SK-N-SH treated with all-trans-retinoic acid at 6 μM for 48 hours (cell line): ENCODE measurements around the gene FAM234A.

ENCODE experiments used
- ATAC-seq: fragments of 200-7000 bp; cut with Tn5 transposase; 3 replicates; pipeline ENCODE4 v1.9.1; 2020; ENCODE audit warnings: mild to moderate bottlenecking, moderate library complexity
- ARNTL ChIP-seq: fragments of 450-650 bp; formaldehyde crosslinking; IDR thresholded peaks from 2 replicates; pipeline ENCODE4 v1.5.0; 2020; ENCODE audit warnings: low read depth, mild to moderate bottlenecking, moderate library complexity, borderline replicate concordance
- BACH2 ChIP-seq: fragments of 250-450 bp; sonication (Bioruptor Pico); IDR thresholded peaks from 2 replicates; pipeline ENCODE4 v1.9.0; 2021; ENCODE audit warnings: mild to moderate bottlenecking, borderline replicate concordance
- CSDC2 ChIP-seq: fragments of 250-450 bp; sonication (Bioruptor Pico); IDR thresholded peaks from 2 replicates; pipeline ENCODE4 v1.5.0; 2020; ENCODE audit warnings: mild to moderate bottlenecking, moderate library complexity
- ESRRG ChIP-seq: fragments of 250-450 bp; sonication (Bioruptor Pico); IDR thresholded peaks from 2 replicates; pipeline ENCODE4 v1.6.1; 2021; ENCODE audit warnings: mild to moderate bottlenecking
- GLIS3 ChIP-seq: fragments of 250-450 bp; sonication (Bioruptor Pico); IDR thresholded peaks from 2 replicates; pipeline ENCODE4 v1.5.0; 2020; ENCODE audit warnings: mild to moderate bottlenecking, moderate library complexity
- ISL1 ChIP-seq: fragments of 250-450 bp; sonication (Bioruptor Pico); IDR thresholded peaks from 2 replicates; pipeline ENCODE4 v2.1.2; 2022; ENCODE audit warnings: mild to moderate bottlenecking, moderate library complexity
- OSR1 ChIP-seq: fragments of 250-450 bp; sonication (Bioruptor Pico); IDR thresholded peaks from 2 replicates; pipeline ENCODE4 v1.8.0; 2022; ENCODE audit warnings: moderate library complexity, mild to moderate bottlenecking, inconsistent platforms
- PATZ1 ChIP-seq: fragments of 250-450 bp; sonication (Bioruptor Pico); IDR thresholded peaks from 2 replicates; pipeline ENCODE4 v1.8.0; 2020; ENCODE audit warnings: mild to moderate bottlenecking, moderate library complexity, borderline replicate concordance
- POU6F1 ChIP-seq: fragments of 250-450 bp; sonication (Bioruptor Pico); IDR thresholded peaks from 2 replicates; pipeline ENCODE4 v1.8.0; 2021; ENCODE audit warnings: low read depth, mild to moderate bottlenecking, moderate library complexity, borderline replicate concordance
- RARB ChIP-seq: fragments of 250-450 bp; sonication (Bioruptor Pico); IDR thresholded peaks from 2 replicates; pipeline ENCODE4 v1.8.0; 2021; ENCODE audit warnings: mild to moderate bottlenecking, moderate library complexity
- TCF4 ChIP-seq: fragments of 250-450 bp; sonication (Bioruptor Pico); IDR thresholded peaks from 2 replicates; pipeline ENCODE4 v1.8.0; 2021; ENCODE audit warnings: mild to moderate bottlenecking, moderate library complexity, borderline replicate concordance
- TOX ChIP-seq: fragments of 250-450 bp; sonication (Bioruptor Pico); IDR thresholded peaks from 2 replicates; pipeline ENCODE4 v1.8.0; 2021; ENCODE audit warnings: mild to moderate bottlenecking, moderate library complexity, borderline replicate concordance
- TSHZ2 ChIP-seq: fragments of 250-450 bp; sonication (Bioruptor Pico); IDR thresholded peaks from 2 replicates; pipeline ENCODE4 v1.5.0; 2020; ENCODE audit warnings: mild to moderate bottlenecking, moderate library complexity
- ZC3H10 ChIP-seq: fragments of 250-450 bp; sonication (Bioruptor Pico); IDR thresholded peaks from 2 replicates; pipeline ENCODE4 v1.5.1; 2021; ENCODE audit warnings: mild to moderate bottlenecking, moderate library complexity
- ZFP3 ChIP-seq: fragments of 250-450 bp; sonication (Bioruptor Pico); IDR thresholded peaks from 2 replicates; pipeline ENCODE4 v1.5.0; 2020; ENCODE audit warnings: mild to moderate bottlenecking, moderate library complexity
- ZFP30 ChIP-seq: fragments of 450-650 bp; formaldehyde crosslinking; IDR thresholded peaks from 2 replicates; pipeline ENCODE4 v1.5.0; 2022; ENCODE audit warnings: mild to moderate bottlenecking, moderate library complexity
- ZNF565 ChIP-seq: fragments of 450-650 bp; formaldehyde crosslinking; conservative IDR thresholded peaks from 2 replicates; pipeline ENCODE4 v1.5.0; 2020; ENCODE audit warnings: low read depth, mild to moderate bottlenecking, moderate library complexity
- ZNF70 ChIP-seq: fragments of 450-650 bp; formaldehyde crosslinking; IDR thresholded peaks from 2 replicates; pipeline ENCODE4 v1.5.0; 2020; ENCODE audit warnings: mild to moderate bottlenecking, moderate library complexity
- ZNF8 ChIP-seq: fragments of 450-650 bp; formaldehyde crosslinking; IDR thresholded peaks from 2 replicates; pipeline ENCODE4 v1.5.0; 2020; ENCODE audit warnings: mild to moderate bottlenecking, moderate library complexity
- TF ChIP-seq, protein P1 (sequence below): fragments of 250-450 bp; sonication (Bioruptor Pico); IDR thresholded peaks from 2 replicates; pipeline ENCODE4 v1.5.1; 2021; ENCODE audit warnings: mild to moderate bottlenecking, moderate library complexity

Gene FAM234A

GRCh38 chr16:253833-254232, 19.2 kb downstream of the FAM234A start:
- ATAC-seq: no peak
- TF ChIP-seq GLIS3 (CRISPR knock-in tag): no peak
- TF ChIP-seq ARNTL (CRISPR knock-in tag): no peak
- TF ChIP-seq POU6F1: no peak
- TF ChIP-seq PATZ1 (CRISPR knock-in tag): no peak
- TF ChIP-seq ZFP30 (CRISPR knock-in tag): no peak
- TF ChIP-seq ISL1: no peak
- no peak for TF ChIP-seq ZFP3 (CRISPR knock-in tag)
- TF ChIP-seq OSR1 (CRISPR knock-in tag): no peak
- no peak for TF ChIP-seq ESRRG (CRISPR knock-in tag)
- no peak for TF ChIP-seq ZNF70 (CRISPR knock-in tag)
- TF ChIP-seq ZNF565 (CRISPR knock-in tag): no peak
- TF ChIP-seq TOX: no peak
- TF ChIP-seq ZC3H10 (CRISPR knock-in tag): no peak
- TF ChIP-seq TSHZ2: no peak

- ATAC-seq: no peak
- no peak for TF ChIP-seq ESRRG (CRISPR knock-in tag)
- TF ChIP-seq CSDC2 (CRISPR knock-in tag): no peak
- no peak for TF ChIP-seq TCF4 (CRISPR knock-in tag)
- TF ChIP-seq RARB: no peak
- TF ChIP-seq ZNF565 (CRISPR knock-in tag): no peak
- TF ChIP-seq POU6F1: no peak
- TF ChIP-seq GLIS3 (CRISPR knock-in tag): no peak
- TF ChIP-seq, protein P1, sequence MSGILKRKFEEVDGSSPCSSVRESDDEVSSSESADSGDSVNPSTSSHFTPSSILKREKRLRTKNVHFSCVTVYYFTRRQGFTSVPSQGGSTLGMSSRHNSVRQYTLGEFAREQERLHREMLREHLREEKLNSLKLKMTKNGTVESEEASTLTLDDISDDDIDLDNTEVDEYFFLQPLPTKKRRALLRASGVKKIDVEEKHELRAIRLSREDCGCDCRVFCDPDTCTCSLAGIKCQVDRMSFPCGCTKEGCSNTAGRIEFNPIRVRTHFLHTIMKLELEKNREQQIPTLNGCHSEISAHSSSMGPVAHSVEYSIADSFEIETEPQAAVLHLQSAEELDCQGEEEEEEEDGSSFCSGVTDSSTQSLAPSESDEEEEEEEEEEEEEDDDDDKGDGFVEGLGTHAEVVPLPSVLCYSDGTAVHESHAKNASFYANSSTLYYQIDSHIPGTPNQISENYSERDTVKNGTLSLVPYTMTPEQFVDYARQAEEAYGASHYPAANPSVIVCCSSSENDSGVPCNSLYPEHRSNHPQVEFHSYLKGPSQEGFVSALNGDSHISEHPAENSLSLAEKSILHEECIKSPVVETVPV (CRISPR knock-in tag): no peak
- no peak for TF ChIP-seq ZFP3 (CRISPR knock-in tag)
- no peak for TF ChIP-seq ZNF8
- no peak for TF ChIP-seq OSR1 (CRISPR knock-in tag)
- no peak for TF ChIP-seq ARNTL (CRISPR knock-in tag)
- no peak for TF ChIP-seq ZFP30 (CRISPR knock-in tag)
- TF ChIP-seq ZC3H10 (CRISPR knock-in tag): no peak
- TF ChIP-seq TSHZ2: no peak
- no peak for TF ChIP-seq BACH2
These were observed 19.8 kb downstream of the FAM234A start for GRCh38 chr16:254461-254860.
